ENCODE data around the gene CKS1B.

GRCh38 chr1:154996966-154997701 is 22.7 kb downstream of the CKS1B start:
- no peak for TF ChIP-seq STAT6 (CRISPR knock-in tag; conservative IDR thresholded peaks at IDR 0.05; ENCODE audit: low read depth)
- no peak for TF ChIP-seq SP1 (CRISPR knock-in tag; conservative IDR thresholded peaks at IDR 0.05)
- TF ChIP-seq TEAD1 (CRISPR knock-in tag; IDR thresholded peaks at IDR 0.05), result no peak
- no peak for TF ChIP-seq CTCF (IDR thresholded peaks at IDR 0.05)
- TF ChIP-seq KAT7 (CRISPR knock-in tag; IDR thresholded peaks at IDR 0.05; ENCODE audit: borderline replicate concordance), result no peak
